T-helper 1 cell treated with Interleukin-12 subunit alpha and Interleukin-12 subunit beta and Interleukin-4 antibody, amounts not matched to agents 30 μg/mL and 1 μg/mL, for 36 hours (primary cell): ENCODE measurements around the gene SH2D2A.

Source experiments
- H3K27ac Mint-ChIP-seq: one replicate; pipeline ENCODE4 v1.8.0; 2021; ENCODE audit warnings: mild to moderate bottlenecking, mixed read lengths
- H3K27me3 Mint-ChIP-seq: one replicate; pipeline ENCODE4 v1.8.0; 2021; ENCODE audit warnings: low read depth, mixed read lengths
- H3K36me3 Mint-ChIP-seq: one replicate; pipeline ENCODE4 v1.8.0; 2021; ENCODE audit warnings: low read depth, mixed read lengths
- H3K4me1 Mint-ChIP-seq: one replicate; pipeline ENCODE4 v1.8.0; 2021; ENCODE audit warnings: low read depth, mixed read lengths
- H3K4me3 Mint-ChIP-seq: one replicate; pipeline ENCODE4 v1.8.0; 2021; ENCODE audit warnings: mild to moderate bottlenecking, moderate library complexity, mixed read lengths
- H3K9me3 Mint-ChIP-seq: one replicate; pipeline ENCODE4 v1.8.0; 2021; ENCODE audit warnings: mixed read lengths

Gene SH2D2A

DNA sequence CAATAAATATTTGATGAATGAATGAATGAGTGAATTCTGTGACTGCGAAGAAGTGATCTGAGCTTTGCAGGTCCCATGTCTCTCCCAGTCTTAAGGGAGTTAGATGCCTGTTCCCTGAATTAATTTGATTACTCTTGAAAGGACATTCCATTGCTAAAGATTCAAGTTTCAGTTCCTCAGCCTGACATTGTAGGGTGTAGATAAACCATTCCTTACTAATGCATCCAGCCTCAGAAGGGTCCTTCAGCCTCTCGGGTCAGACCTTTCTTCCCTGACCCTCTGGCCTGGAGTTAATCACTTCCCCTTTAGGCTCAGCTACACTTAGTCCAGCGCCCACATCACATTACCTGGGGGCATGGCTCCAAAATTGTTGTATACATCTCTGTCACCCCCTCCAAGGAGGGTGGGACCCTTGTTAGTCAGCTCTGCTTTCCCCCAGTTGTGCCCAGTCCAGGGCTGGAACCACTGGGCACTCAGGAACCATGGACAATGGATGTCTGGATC is 39.7 kb upstream of the SH2D2A start:
- H3K4me1 Mint-ChIP-seq = peaks cover 14% of the 10 kb centered on the region

DNA sequence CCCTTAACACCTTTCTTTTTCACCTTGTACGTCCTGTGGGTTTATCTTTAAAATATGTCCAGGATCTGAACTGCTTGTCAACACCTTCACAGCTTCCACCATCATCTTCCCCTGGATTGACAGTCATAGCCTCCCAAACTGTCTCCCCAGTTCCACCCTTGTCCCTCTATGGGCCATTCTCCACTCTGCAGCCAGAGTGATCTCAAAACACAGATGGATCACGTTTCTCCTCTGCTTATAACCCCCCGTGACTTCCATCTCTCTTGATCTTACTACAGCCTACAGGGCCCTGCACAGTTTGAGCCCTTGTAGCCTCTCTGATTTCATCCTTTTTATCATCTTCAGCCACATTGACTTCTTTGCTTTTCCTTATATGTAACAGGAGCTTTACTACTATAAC is 38.0 kb upstream of the SH2D2A start:
- Mint-ChIP-seq H3K27ac (no peak overlapping the region), H3K9me3 (no peaks in the 10 kb centered on the region), H3K27me3 (peaks cover 34% of the 10 kb centered on the region), H3K4me3 (no peak overlapping the region), H3K4me1 (peaks cover 8% of the 10 kb centered on the region), H3K36me3 (peaks cover 3% of the 10 kb centered on the region)

More for the DNA sequence above, 39.7 kb upstream of the SH2D2A start:
- no peak overlapping the region for H3K27ac Mint-ChIP-seq
- H3K4me3 Mint-ChIP-seq = no peak overlapping the region
- no peaks in the 10 kb centered on the region for H3K9me3 Mint-ChIP-seq
- peaks cover 42% of the 10 kb centered on the region for H3K27me3 Mint-ChIP-seq
- peaks cover 3% of the 10 kb centered on the region for H3K36me3 Mint-ChIP-seq

DNA sequence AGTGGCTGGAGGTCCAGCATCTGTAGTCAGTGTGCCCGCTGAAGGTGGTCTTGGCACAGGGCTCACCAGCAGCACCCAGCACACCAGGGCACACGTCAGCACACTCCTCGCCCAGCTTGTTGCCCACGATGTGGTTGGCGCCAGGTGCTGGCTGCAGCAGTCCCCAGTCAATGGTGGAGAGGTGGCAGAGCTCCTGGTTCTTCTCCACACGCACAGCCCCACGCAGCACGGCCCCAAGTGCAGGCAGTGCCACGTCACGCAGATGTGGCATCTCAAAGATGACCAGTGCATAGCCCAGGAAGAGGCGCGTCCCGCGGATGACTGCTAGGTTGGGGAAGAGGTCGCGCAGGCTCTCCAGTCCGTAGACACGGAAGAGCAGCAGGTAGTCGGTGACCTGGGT is 37.1 kb upstream of the SH2D2A start:
- peaks cover 10% of the 10 kb centered on the region for H3K4me1 Mint-ChIP-seq
- no peaks in the 10 kb centered on the region for H3K9me3 Mint-ChIP-seq
- no peak overlapping the region for H3K27ac Mint-ChIP-seq
- H3K4me3 Mint-ChIP-seq = no peak overlapping the region
- H3K36me3 Mint-ChIP-seq = peaks cover 3% of the 10 kb centered on the region
- H3K27me3 Mint-ChIP-seq = peaks cover 29% of the 10 kb centered on the region

DNA sequence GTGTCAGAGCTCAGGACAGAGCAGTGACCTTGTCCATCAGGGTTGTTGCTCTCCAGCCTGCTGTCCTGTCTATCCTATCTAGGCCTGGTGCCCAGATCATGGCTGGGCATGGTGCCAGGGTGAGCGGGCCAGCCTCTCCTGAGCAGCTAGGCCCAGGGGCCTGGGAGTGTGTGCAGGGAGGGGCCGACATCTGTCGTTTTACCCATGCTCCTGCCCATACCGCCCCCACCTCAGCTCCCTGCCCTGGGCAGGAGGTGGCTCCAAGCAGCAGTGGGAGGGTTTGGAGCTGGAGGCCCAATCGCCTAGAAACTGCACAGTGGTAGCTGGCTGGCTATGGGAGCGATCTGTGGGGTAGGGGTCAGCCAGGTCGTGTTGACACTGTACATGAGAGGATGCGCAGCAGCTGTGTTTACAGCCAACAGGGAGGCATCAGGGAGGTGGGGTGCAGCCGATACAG is 35.8 kb upstream of the SH2D2A start:
- Mint-ChIP-seq H3K27me3 (peaks cover 24% of the 10 kb centered on the region), H3K36me3 (peaks cover 1% of the 10 kb centered on the region), H3K4me1 (peaks cover 14% of the 10 kb centered on the region), H3K4me3 (no peak overlapping the region), H3K27ac (no peak overlapping the region), H3K9me3 (no peaks in the 10 kb centered on the region)

DNA sequence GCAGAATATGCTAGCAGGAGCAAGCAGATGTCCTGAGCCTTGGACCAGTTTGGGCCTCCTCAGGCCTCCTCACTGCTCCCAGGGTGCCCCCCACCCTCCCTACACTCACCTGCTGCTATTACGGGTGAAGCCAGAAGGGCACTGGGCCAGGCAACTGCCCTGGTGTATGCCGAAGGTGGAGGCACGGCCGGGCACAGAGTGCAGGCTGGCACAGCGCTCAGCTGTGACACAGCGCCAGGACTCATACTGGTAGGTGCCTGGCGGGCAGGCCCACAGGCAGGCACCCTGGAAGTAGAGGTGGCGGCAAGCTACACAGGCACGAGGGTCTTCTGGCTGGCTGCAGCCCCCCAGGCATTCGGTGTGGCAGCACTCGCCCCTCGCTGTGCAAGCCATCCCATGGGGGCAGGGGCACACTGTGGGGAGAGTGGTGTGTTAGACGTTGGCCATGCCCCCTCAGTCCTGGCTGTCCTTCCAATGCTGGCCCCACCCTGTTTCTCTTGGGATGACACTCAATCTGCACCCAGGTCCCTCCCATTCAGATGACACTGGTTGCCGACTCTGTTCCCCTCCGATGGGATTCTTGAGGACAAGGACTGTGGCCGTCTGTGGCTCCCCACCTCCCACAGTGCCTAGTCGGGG is 35.2 kb upstream of the SH2D2A start:
- peaks cover 19% of the 10 kb centered on the region for H3K4me1 Mint-ChIP-seq
- H3K27ac Mint-ChIP-seq = no peak overlapping the region
- no peaks in the 10 kb centered on the region for H3K9me3 Mint-ChIP-seq
- H3K36me3 Mint-ChIP-seq = peaks cover 1% of the 10 kb centered on the region
- H3K27me3 Mint-ChIP-seq = peaks cover 24% of the 10 kb centered on the region
- no peak overlapping the region for H3K4me3 Mint-ChIP-seq

DNA sequence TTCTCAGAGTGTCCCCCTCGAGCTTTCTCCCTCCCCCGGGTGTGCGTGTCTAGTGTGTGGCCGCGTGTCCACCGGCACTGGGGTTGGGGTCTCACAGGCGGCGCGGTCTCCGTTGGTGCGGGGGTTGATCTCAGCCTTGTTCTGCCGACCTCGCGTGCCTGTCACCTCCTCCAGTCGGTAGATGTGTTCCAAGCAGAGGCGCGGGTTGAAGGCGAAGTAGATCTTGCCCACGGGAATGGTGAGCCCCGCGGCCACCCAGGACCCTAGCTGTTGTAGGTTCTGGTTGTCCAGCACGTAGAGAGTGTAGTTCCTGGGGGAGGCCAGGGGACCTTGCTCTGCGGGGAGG is 32.5 kb upstream of the SH2D2A start:
- Mint-ChIP-seq H3K27me3 (peaks cover 42% of the 10 kb centered on the region), H3K4me1 (peaks cover 28% of the 10 kb centered on the region), H3K9me3 (no peaks in the 10 kb centered on the region), H3K4me3 (peak overlapping the region; percentile 42), H3K27ac (peak overlapping the region; percentile 76), H3K36me3 (peaks cover 1% of the 10 kb centered on the region)

DNA sequence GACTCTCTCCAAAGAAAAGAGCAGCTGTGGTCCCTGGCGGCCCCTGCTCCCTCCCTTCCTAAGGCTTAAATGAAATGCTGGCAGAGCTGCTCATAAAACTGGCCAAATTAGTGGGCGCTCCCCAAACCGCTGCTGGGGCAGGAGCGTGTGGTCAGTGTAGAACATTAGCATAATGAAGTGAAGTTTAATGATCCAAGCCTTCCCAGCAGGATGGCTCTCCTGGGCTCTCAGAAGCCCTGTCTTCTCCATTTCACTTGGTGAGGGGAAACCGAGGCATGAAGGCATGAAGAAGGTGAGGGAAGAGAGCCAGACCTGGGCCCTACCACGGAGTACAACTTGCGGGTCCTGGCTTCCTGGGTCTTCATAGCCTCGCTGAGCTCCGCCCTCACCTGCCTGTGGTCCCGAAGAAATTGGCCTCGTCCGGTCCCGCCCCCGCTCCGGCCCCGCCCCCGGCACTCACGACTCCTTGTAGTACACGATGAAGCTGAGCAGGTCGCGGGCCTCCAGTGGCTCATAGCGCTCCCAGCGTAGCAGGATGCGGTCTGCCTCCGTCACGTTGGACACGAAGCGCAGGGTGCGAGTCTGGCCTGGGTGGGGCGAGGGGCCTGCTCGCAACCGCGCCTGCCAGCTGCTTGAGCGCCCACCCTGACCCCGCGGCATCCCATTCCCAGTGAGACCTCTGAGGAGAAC is 32.0 kb upstream of the SH2D2A start:
- peaks cover 31% of the 10 kb centered on the region for H3K4me1 Mint-ChIP-seq
- H3K9me3 Mint-ChIP-seq = no peaks in the 10 kb centered on the region
- peaks cover 45% of the 10 kb centered on the region for H3K27me3 Mint-ChIP-seq
- H3K4me3 Mint-ChIP-seq = peak overlapping the region; percentile 42
- peaks cover 3% of the 10 kb centered on the region for H3K36me3 Mint-ChIP-seq
- peak overlapping the region; percentile 76 for H3K27ac Mint-ChIP-seq

DNA sequence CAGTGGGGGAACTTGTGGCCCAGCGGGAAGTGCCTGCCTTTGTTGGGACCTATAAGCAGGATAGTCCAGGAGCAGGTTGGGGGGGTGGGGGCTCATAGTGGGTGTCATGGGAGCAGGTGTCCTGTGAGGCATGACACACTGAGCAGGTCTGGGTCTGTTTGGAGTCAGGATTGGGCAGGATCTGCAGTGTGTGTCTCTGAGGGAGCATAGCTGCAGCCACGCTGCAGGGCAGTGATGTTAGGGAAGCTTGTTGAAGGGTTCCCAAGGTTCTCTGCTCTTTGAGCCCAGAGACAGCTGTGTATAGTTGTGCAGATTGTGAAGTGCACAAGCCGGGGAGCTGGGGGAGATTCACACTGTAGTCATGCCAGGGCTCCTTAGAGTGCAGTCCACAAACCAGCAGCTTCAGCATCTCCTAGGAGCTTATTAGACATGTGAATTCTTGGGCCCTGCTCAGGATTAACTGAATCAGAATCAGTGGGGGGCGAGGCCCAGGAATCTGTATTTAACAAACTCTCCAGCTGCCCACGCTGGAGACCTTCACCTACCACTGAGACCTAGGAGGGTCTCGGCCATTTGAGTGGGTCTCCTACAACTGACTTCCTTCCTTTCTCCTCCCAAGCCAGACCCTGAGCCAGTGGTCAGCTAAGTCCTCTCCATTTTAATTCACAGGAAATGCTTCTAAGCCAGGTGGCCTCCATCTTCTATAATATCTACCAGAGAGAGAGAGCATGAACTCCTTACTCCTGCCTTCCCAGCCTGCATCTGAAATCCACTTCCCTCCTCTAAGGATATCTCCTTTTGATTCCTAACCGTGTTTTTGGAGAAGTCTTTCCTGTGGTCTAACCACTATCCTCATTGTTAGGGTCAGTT is 31.2 kb upstream of the SH2D2A start:
- no peaks in the 10 kb centered on the region for H3K9me3 Mint-ChIP-seq
- H3K36me3 Mint-ChIP-seq = peaks cover 3% of the 10 kb centered on the region
- H3K4me1 Mint-ChIP-seq = peaks cover 31% of the 10 kb centered on the region
- no peak overlapping the region for H3K27ac Mint-ChIP-seq
- no peak overlapping the region for H3K4me3 Mint-ChIP-seq
- H3K27me3 Mint-ChIP-seq = peaks cover 52% of the 10 kb centered on the region

DNA sequence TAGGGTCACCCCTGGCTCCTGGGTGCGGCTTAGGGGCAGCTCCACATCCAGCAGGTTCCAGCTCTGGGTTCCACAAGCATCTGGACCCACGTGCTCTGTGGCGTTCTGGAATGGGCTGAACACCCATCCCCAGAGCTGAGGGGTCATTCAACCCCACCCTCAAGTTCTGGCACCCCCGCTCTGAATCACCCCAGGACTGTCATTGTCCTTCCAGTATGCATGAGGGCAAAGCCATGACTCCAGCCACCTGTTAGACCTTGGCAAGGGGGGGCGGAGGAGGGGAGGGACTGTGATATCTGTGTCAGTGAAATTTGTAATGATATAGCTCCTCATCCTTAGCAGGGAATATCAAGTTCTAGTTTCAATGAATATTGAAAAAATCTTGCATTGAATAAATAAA is 30.0 kb upstream of the SH2D2A start:
- peaks cover 3% of the 10 kb centered on the region for H3K36me3 Mint-ChIP-seq
- peaks cover 31% of the 10 kb centered on the region for H3K4me1 Mint-ChIP-seq
- H3K4me3 Mint-ChIP-seq = no peak overlapping the region
- no peaks in the 10 kb centered on the region for H3K9me3 Mint-ChIP-seq
- H3K27me3 Mint-ChIP-seq = peaks cover 61% of the 10 kb centered on the region
- no peak overlapping the region for H3K27ac Mint-ChIP-seq

DNA sequence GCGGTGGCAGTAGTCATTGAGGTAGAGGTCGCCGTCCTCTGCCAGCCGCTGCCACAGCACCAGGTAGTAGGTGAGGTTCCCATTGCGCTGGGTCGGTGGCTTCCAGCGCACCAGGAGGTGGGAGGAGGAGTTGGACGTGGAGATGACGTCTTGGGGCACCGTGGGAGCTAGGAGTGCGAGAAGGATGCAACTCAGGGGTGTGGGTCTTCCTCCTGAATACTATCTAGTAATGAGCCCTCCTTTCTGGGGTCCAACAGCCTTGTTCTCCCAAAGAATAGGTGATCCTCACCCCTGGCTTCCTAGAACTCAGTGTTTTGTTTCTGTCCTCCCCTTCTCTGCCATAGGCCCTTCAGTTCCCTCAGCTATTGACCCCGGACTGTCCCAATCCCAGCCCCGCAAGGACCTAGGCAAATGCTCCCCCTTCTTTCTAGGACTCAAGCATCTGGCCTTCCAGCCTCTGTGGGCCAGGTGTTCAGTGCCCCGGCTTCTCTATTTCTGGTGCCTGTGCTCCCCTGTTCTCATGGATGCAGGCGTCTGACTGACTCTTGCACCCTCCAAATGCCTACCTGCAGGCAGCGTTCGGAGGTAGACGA is 29.4 kb upstream of the SH2D2A start:
- Mint-ChIP-seq H3K4me3 (peak overlapping the region; percentile 71), H3K27ac (no peak overlapping the region), H3K4me1 (peaks cover 31% of the 10 kb centered on the region), H3K27me3 (peaks cover 63% of the 10 kb centered on the region), H3K9me3 (no peaks in the 10 kb centered on the region), H3K36me3 (peaks cover 3% of the 10 kb centered on the region)

DNA sequence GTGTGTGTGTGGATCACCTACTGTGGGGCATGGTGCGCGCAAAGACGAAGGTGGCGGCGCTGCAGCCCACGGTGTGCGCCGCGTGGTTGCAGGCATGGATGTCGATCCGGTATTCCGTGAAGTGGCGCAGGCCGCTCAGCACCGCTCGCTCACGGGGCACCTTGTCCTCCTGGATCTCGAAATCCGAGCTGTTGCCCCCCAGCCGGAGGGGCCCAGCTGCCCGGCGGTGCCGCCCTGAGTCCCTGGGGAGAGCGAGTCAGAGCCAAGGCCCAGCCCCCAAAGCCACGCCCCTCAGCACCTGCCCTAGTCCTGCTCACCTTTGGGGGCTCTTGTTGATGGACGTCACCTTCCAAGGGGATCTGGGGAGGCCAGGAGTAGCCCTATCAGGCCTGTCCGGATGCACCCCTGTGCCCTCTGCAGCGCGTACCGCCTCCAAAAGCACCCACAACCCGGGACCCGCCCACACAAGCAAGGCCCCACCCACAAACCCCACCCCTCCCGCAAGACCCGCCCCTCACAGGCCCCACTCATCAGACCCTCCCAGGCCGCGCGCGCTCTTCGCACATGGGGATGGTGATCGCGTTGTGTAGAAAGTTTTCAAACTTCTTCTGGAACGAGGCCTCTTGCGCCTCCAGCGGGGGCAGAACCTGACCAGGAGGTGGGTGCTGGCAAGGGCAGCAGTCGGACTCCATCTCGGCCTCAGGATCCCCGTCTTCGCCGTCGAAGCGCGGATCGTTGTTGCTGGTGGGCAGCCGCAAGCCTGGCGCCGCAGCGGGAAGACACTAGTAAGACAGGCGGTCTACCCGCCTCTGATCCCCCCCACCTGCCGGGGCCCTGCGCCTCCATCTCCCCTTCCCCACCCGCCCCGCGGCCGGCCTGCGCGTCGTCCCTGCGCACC is 28.7 kb upstream of the SH2D2A start:
- Mint-ChIP-seq H3K4me3 (peak overlapping the region; percentile 38), H3K36me3 (peaks cover 3% of the 10 kb centered on the region), H3K9me3 (no peaks in the 10 kb centered on the region), H3K27me3 (peaks cover 63% of the 10 kb centered on the region), H3K4me1 (peaks cover 31% of the 10 kb centered on the region), H3K27ac (no peak overlapping the region)

DNA sequence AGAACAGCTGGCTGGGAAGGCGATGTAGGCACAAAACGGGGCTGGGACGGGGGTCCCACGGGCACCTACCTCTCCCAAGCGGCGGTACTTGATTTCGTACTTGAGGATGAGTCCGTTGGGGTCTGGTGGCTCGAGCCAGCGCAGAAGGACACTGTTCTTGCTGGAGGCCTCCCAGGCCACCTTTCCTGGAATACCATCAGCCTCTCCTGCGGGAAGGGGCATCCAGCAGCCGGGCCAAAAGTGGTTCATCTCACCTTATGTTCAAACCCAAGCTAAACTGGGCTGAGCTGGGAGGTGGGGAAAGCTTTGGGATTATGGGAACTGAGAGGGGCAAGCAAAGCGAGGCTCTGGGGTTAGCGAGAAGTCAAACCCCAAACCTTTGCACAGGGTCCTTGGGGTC is 28.0 kb upstream of the SH2D2A start:
- Mint-ChIP-seq H3K27ac (no peak overlapping the region), H3K4me3 (peak overlapping the region; percentile 26), H3K36me3 (peaks cover 3% of the 10 kb centered on the region), H3K9me3 (no peaks in the 10 kb centered on the region), H3K4me1 (peaks cover 34% of the 10 kb centered on the region), H3K27me3 (peaks cover 64% of the 10 kb centered on the region)

DNA sequence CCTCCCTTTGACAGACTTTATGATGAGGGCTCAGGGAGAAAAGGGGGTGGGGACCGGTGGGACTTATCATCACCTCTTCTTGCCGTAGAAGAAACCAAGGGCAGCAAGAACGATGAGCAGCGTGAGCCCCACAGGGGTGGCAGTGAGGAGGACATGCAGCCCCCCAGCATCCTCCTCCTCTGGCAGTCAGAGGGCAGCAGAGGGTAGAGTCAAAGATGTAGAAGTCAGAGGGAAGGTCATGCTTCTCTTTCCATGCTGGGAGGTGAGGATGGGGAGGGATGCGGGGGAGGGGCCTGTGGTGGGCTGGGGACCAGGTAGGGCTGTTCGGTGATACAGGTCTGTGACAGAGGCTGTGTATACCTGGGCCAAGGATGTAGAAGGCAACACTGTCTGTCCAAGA is 27.5 kb upstream of the SH2D2A start:
- H3K36me3 Mint-ChIP-seq = peaks cover 3% of the 10 kb centered on the region
- peaks cover 65% of the 10 kb centered on the region for H3K27me3 Mint-ChIP-seq
- H3K9me3 Mint-ChIP-seq = no peaks in the 10 kb centered on the region
- peak overlapping the region; percentile 36 for H3K4me3 Mint-ChIP-seq
- no peak overlapping the region for H3K27ac Mint-ChIP-seq
- H3K4me1 Mint-ChIP-seq = peaks cover 34% of the 10 kb centered on the region
